ENCODE results near the gene SLC30A1.
A peak's percentile ranks its signal among the peaks of the same experiment; 100 is the strongest.
"Not testable (repeated sequence)": the region's sequence is repeated elsewhere in the genome, so short reads cannot be mapped to it uniquely, and the experiment has no call there.

Gene SLC30A1

DNA sequence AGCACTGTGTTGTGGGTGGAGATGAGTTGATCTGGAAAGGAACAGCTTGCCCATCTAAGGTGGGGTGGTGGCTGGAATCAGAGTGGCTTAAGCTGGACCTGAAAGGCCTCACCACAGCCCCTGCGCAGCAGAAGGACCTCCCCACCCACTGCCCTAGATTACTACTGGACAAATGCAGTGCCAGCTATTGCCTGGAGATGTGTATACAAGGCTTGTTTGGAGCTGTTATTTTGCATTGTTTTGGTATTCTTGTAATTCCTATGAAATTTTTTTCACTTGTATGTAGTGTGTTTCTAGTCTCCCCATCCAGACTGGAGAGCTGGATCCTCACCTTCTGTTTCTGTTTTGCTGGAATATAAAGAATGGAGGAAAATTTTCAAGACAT, 1.3 kb upstream of the SLC30A1 start:
- DNase-seq = no peak

GRCh38 chr1:211579440-211580302, 710 bp upstream of the SLC30A1 start:
- peak; percentile 86 for DNase-seq

GRCh38 chr1:211577819-211578639, 932 bp downstream of the SLC30A1 start:
- DNase-seq = peak; percentile 63

GRCh38 chr1:211577277-211577818, 1.6 kb downstream of the SLC30A1 start:
- no peak for DNase-seq

DNA sequence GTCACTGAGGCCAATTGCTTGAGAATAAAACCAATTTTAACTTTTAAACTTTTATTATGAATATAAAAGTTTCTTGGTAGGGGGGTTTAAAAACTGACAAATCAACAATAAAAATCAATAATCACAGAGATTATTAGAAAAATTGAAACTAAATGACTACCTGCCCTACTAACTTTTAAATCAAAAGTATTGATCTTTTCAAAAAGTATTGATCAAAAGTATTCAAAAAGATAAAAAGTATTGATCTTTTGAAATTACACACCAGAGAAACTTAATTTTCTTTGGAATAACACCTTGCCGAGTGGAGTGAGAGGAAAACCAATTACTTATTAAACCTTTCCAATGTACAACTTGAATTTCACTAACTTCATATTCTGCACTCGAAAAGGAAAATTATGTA, 2.2 kb downstream of the SLC30A1 start:
- no peak for DNase-seq

- DNase-seq = no peak
Observed at GRCh38 chr1:211574705-211575104, 4.3 kb downstream of the SLC30A1 start.

DNA sequence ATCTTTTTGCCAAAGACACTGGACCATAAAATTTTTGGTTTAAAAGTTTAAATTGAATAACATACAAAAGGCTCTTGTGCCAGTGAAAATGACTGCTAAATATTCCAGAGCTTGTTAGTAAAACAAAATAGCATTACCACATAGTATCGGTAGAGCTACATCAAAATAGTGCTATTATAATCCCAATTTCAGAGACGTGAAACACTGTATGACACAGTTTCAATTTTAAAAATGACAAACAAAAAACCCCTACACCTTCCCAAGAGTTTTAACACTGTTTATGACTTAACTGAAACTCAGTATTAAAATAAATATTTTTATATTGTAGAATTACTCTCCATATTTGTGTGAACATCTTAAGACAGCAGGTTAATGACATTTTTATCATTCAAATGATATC, 7.0 kb downstream of the SLC30A1 start:
- DNase-seq = no peak

GRCh38 chr1:211570378-211570777, 8.6 kb downstream of the SLC30A1 start:
- DNase-seq = not testable (repeated sequence)

DNA sequence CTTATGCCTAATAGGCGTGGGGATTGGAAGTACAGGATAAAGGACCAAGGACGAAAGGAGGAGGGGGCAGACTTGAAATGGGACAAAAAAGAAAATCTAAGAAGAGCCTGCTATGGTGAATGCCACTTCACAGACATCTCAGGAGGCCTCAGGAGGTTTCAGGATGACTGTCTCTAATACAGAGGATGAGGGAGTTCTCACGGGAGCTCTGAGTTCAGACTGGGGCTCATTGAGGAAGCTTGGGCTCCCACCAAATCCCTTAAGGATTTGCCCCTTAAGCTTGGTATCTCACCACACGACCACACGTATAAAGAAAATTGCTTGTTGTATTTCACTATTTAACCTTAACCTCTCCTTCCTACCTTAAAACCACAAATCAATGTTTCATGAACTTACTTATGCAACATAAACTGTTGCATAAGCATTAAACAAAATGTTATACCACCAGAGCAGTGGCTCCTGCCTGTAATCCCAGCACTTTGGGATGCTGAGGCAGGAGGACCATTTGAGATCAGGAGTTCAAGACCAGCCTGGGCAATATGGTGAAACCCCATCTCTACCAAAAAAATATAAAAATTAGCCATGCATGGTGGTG, 12.4 kb downstream of the SLC30A1 start:
- no peak for DNase-seq

DNA sequence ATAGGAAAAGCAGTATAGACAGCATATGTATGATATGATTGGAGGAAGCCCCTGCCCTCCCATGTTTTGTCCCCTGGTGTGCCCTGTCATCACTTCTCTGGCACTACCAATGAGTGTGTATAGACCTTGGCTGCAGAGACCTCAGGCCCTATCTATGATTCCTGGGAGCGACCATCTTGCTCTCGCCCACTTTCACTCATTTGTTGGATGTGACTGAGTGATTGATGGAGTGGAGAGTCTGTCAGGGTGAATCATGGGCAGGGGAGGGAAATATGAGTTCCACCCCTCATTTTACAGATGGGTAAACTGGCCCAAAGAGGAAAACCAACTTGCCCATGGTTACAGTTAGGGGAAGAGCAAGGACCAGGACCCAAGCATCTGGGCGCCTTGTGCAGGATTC, 14.9 kb downstream of the SLC30A1 start:
- no peak for DNase-seq

DNA sequence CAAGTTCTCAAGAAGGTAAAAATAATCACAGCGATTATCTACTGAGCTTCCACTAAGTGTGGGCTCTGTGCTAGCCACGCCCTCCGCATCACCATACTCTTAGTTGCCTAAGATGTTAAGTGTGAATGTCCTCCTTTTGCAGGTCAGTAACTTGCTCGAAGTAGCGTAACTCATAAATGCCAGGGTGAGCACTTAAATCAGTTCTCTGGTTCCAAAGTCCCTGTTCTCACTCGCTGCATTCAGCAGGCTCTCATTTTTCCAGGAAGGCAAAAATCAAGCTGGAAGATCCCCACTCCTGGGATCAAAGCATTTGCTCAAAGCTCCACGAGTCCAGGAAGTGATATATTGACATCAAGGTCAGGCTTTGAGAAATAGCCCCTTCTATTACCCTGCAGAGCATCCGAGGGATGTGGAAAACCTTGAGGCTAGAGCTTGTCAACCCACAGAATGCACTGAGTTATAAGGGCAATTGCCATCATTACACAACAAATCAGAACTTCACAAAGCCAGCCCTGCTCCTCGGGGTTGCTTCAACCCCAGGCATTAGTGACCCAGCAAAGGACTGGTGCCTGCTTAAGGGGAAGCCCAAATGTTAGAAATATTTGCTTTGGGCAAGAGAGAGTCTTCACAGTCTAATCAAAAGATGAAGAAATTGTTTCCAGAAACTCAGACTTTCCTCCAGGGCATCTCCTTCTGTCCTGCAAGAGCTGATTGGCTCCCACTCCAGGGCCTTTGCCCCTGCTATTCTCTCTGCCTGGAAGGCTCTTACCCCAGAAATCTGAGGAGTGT, 19.5 kb downstream of the SLC30A1 start:
- DNase-seq = no peak

DNA sequence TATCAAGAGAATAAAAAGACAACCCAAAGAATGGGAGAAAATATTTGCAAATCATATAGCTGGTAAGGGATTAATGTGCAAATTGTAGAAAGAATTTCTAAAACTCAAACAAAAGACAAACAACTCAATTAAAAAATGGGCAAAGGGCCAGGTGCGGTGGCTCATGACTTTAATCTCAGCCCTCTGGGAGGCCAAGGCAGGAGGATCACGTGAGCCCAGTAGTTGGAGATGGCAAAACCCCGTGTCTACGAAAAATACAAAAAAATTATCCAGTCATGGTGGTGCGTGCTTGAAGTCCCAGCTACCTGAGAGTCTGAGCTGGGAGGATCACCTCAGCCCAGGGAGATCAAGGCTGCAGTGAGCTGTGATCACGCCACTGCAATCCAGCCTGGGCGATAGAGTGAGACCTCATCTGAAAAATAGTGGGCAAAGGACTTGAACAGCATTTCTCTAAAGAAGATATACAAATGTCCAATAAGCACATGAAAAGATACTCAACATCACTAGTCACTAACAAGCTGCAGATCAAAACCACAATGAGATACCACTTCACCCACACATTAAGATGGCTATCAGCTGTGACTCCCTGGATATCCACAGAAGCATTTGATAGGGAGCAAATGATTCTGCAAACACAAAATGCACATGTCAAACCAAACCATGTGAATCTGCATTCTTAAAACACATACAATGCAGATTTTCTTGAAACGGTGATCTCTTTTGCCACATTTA, 20.9 kb downstream of the SLC30A1 start:
- DNase-seq = no peak

- DNase-seq = no peak
Observed at GRCh38 chr1:211553549-211553948, 25.4 kb downstream of the SLC30A1 start.

GRCh38 chr1:211551638-211552460, 27.1 kb downstream of the SLC30A1 start:
- DNase-seq = no peak

- no peak for DNase-seq
Observed at GRCh38 chr1:211549092-211549711, 29.8 kb downstream of the SLC30A1 start.

GRCh38 chr1:211548321-211549091, 30.5 kb downstream of the SLC30A1 start:
- DNase-seq = no peak

- DNase-seq = no peak
Observed at GRCh38 chr1:211547710-211548109, 31.3 kb downstream of the SLC30A1 start.

GRCh38 chr1:211546543-211546942, 32.4 kb downstream of the SLC30A1 start:
- DNase-seq = no peak

GRCh38 chr1:211543025-211543424, 35.9 kb downstream of the SLC30A1 start:
- DNase-seq = no peak

All from effector CD8-positive, alpha-beta T cell (primary cell).